CD4-positive, CD25-positive, alpha-beta regulatory T cell (primary cell): ENCODE measurements around the gene FAM234A. TPM values are rescaled to one million over a fixed set of nuclear protein-coding genes. Genes with fewer than 3 reads are reported as not detected.

Experiments
- ATAC-seq, 2 donors: fragments of 150-1000 bp; cut with Tn5 transposase; one replicate each; pipeline ENCODE4 v1.10.0; 2021; ENCODE audit warnings: low read depth in 2 of 2, moderate number of reproducible peaks in 2 of 2, moderate library complexity in 1 of 2
- DNase-seq, 3 donors: peaks; one replicate each; pipeline versions ENCODE4 v3.0.0 to v3.0.0-alpha.2; 2012 to 2022; ENCODE audit warnings: mixed read lengths in 1 of 3
- H3K27ac ChIP-seq: one replicate; pipeline ENCODE4 v1.7.0; 2013; ENCODE audit warnings: mild to moderate bottlenecking, low read length; ENCODE audit not compliant: insufficient read depth, poor library complexity, severe bottlenecking
- H3K27me3 ChIP-seq: one replicate; pipeline ENCODE4 v1.7.0; 2013; ENCODE audit warnings: low read length; ENCODE audit not compliant: control insufficient read depth, insufficient read depth
- H3K36me3 ChIP-seq: one replicate; pipeline ENCODE4 v1.7.0; 2013; ENCODE audit warnings: mild to moderate bottlenecking, low read length, moderate library complexity; ENCODE audit not compliant: control insufficient read depth, insufficient read depth
- H3K4me1 ChIP-seq: 2 replicates; pipeline ENCODE4 v1.7.0; 2013; ENCODE audit warnings: mild to moderate bottlenecking, low read length; ENCODE audit not compliant: insufficient read depth, control insufficient read depth, poor library complexity, severe bottlenecking
- H3K4me3 ChIP-seq: one replicate; pipeline ENCODE4 v1.7.0; 2013; ENCODE audit warnings: low read depth, mild to moderate bottlenecking, low read length, moderate library complexity
- H3K9me3 ChIP-seq, 2 experiments: 1 replicate in 1 of 2; 2 replicates in 1 of 2; pipeline ENCODE4 v1.7.0; 2013; ENCODE audit warnings: low read length in 2 of 2, mild to moderate bottlenecking in 1 of 2, moderate library complexity in 1 of 2; ENCODE audit not compliant: control insufficient read depth in 2 of 2
- H3K27ac Mint-ChIP-seq, 3 donors: one replicate each; pipeline ENCODE4 v1.8.0; 2020 to 2022; ENCODE audit warnings: mild to moderate bottlenecking in 3 of 3, mixed read lengths in 3 of 3, moderate library complexity in 2 of 3
- H3K27me3 Mint-ChIP-seq: one replicate; pipeline ENCODE4 v1.8.0; 2022; ENCODE audit warnings: mild to moderate bottlenecking, mixed read lengths
- H3K36me3 Mint-ChIP-seq: one replicate; pipeline ENCODE4 v1.8.0; 2020; ENCODE audit warnings: mixed read lengths
- H3K4me1 Mint-ChIP-seq, 4 donors: one replicate each; pipeline ENCODE4 v1.8.0; 2020 to 2022; ENCODE audit warnings: mixed read lengths in 4 of 4, mild to moderate bottlenecking in 1 of 4
- H3K4me3 Mint-ChIP-seq, 4 donors: one replicate each; pipeline ENCODE4 v1.8.0; 2020 to 2022; ENCODE audit warnings: mild to moderate bottlenecking in 4 of 4, mixed read lengths in 4 of 4, moderate library complexity in 3 of 4
- H3K9me3 Mint-ChIP-seq, 7 donors: one replicate each; pipeline ENCODE4 v1.8.0; 2020 to 2022; ENCODE audit warnings: mixed read lengths in 7 of 7, mild to moderate bottlenecking in 3 of 7, moderate library complexity in 2 of 7
- polyA plus RNA-seq, 4 donors: library from polyadenylated mRNA; unstranded; fragments of 300-500 nt; fragmentation: Illumina TruSeq; gene quantifications; one replicate each; pipeline ENCODE4 v1.2.3, GENCODE V29; 2021
- total RNA-seq: library from RNA; stranded (reverse); gene quantifications from one replicate; pipeline ENCODE4 v1.2.3, GENCODE V29; 2022

FAM234A gene
- total and polyA plus RNA-seq, 5 donors from 2014 or later: 15.3 to 26.5 (median 22.1) TPM

- no peak for ATAC-seq
- Mint-ChIP-seq H3K36me3 (peaks cover 25% of the 10 kb centered on the region), H3K27me3 (no peaks in the 10 kb centered on the region), H3K9me3 (no peaks in the 10 kb centered on the region), H3K27ac (peak overlapping the region in 1 of 3 donors; percentile 42), H3K4me1 (peaks cover 0 to 6% (median 4%) of the 10 kb centered on the region in 4 donors), H3K4me3 (no peak overlapping the region)
- H3K4me3 ChIP-seq: no peak overlapping the region
- H3K4me1 ChIP-seq: no peaks in the 10 kb centered on the region
- H3K27me3 ChIP-seq: no peaks in the 10 kb centered on the region
- H3K9me3 ChIP-seq: no peaks in the 10 kb centered on the region
- H3K27ac ChIP-seq: no peak overlapping the region
- DNase-seq: no peak
- peaks cover 7% of the 10 kb centered on the region for H3K36me3 ChIP-seq
Measured at GRCh38 chr16:260326-260725, 25.7 kb downstream of the FAM234A start.

- Histone ChIP-seq H3K4me1 (no peaks in the 10 kb centered on the region), H3K4me3 (no peak overlapping the region), H3K9me3 (no peaks in the 10 kb centered on the region), H3K27ac (no peak overlapping the region), H3K27me3 (no peaks in the 10 kb centered on the region), H3K36me3 (peaks cover 7% of the 10 kb centered on the region)
- Mint-ChIP-seq H3K27me3 (no peaks in the 10 kb centered on the region), H3K27ac (peak overlapping the region in 1 of 3 donors; percentile 71), H3K4me1 (peaks cover 0 to 5% (median under 1%) of the 10 kb centered on the region in 4 donors), H3K9me3 (no peaks in the 10 kb centered on the region), H3K36me3 (peaks cover 21% of the 10 kb centered on the region), H3K4me3 (no peak overlapping the region)
- ATAC-seq: no peak
- no peak for DNase-seq
Measured at GRCh38 chr16:261031-261691, 26.5 kb downstream of the FAM234A start.

- Mint-ChIP-seq H3K27me3 (no peaks in the 10 kb centered on the region), H3K36me3 (peaks cover 20% of the 10 kb centered on the region), H3K27ac (peak overlapping the region in 1 of 3 donors; percentile 48), H3K4me3 (no peak overlapping the region), H3K4me1 (peaks cover 0 to 6% (median 0%) of the 10 kb centered on the region in 4 donors), H3K9me3 (no peaks in the 10 kb centered on the region)
- ATAC-seq (no peak), DNase-seq (no peak)
- no peaks in the 10 kb centered on the region for H3K9me3 ChIP-seq
- H3K36me3 ChIP-seq: peaks cover 7% of the 10 kb centered on the region
- no peaks in the 10 kb centered on the region for H3K4me1 ChIP-seq
- H3K27ac ChIP-seq: no peak overlapping the region
- no peak overlapping the region for H3K4me3 ChIP-seq
- H3K27me3 ChIP-seq: no peaks in the 10 kb centered on the region
Measured at GRCh38 chr16:262121-262745, 27.6 kb downstream of the FAM234A start.

GRCh38 chr16:263182-263774, 28.7 kb downstream of the FAM234A start:
- H3K27me3 ChIP-seq: no peaks in the 10 kb centered on the region
- H3K27me3 Mint-ChIP-seq: no peaks in the 10 kb centered on the region
- H3K9me3 ChIP-seq: no peaks in the 10 kb centered on the region
- H3K36me3 ChIP-seq: peaks cover 7% of the 10 kb centered on the region
- ATAC-seq (no peak), DNase-seq (no peak)
- peaks cover 22% of the 10 kb centered on the region for H3K36me3 Mint-ChIP-seq
- H3K4me1 ChIP-seq: no peaks in the 10 kb centered on the region
- H3K4me1 Mint-ChIP-seq: peaks cover 0 to 7% (median 0%) of the 10 kb centered on the region in 4 donors
- H3K4me3 Mint-ChIP-seq: no peak overlapping the region
- no peak overlapping the region for H3K27ac Mint-ChIP-seq
- H3K27ac ChIP-seq: no peak overlapping the region
- no peaks in the 10 kb centered on the region for H3K9me3 Mint-ChIP-seq
- H3K4me3 ChIP-seq: no peak overlapping the region

- H3K27me3 ChIP-seq: no peaks in the 10 kb centered on the region
- Mint-ChIP-seq H3K4me1 (peaks cover 0 to 7% (median 0%) of the 10 kb centered on the region in 4 donors), H3K4me3 (no peak overlapping the region), H3K36me3 (peaks cover 22% of the 10 kb centered on the region), H3K27ac (no peak overlapping the region), H3K9me3 (no peaks in the 10 kb centered on the region), H3K27me3 (no peaks in the 10 kb centered on the region)
- ATAC-seq (no peak), DNase-seq (no peak)
- no peak overlapping the region for H3K4me3 ChIP-seq
- peaks cover 7% of the 10 kb centered on the region for H3K36me3 ChIP-seq
- no peak overlapping the region for H3K27ac ChIP-seq
- no peaks in the 10 kb centered on the region for H3K9me3 ChIP-seq
- H3K4me1 ChIP-seq: no peaks in the 10 kb centered on the region
Measured at GRCh38 chr16:263944-264343, 29.3 kb downstream of the FAM234A start.

GRCh38 chr16:264440-264951, 29.9 kb downstream of the FAM234A start:
- peaks cover 7% of the 10 kb centered on the region for H3K36me3 ChIP-seq
- no peaks in the 10 kb centered on the region for H3K27me3 Mint-ChIP-seq
- no peak overlapping the region for H3K4me3 Mint-ChIP-seq

GRCh38 chr16:265002-265529, 30.4 kb downstream of the FAM234A start:
- no peak for ATAC-seq
- Mint-ChIP-seq H3K4me1 (peaks cover 0 to 7% (median 0%) of the 10 kb centered on the region in 4 donors), H3K27me3 (no peaks in the 10 kb centered on the region)

More at GRCh38 chr16:264440-264951, 29.9 kb downstream of the FAM234A start:
- Mint-ChIP-seq H3K36me3 (peaks cover 19% of the 10 kb centered on the region), H3K27ac (no peak overlapping the region), H3K4me1 (peaks cover 0 to 7% (median 0%) of the 10 kb centered on the region in 4 donors), H3K9me3 (no peaks in the 10 kb centered on the region)
- no peak for ATAC-seq
- no peaks in the 10 kb centered on the region for H3K9me3 ChIP-seq
- no peak overlapping the region for H3K4me3 ChIP-seq
- DNase-seq: no peak
- no peak overlapping the region for H3K27ac ChIP-seq
- H3K4me1 ChIP-seq: no peaks in the 10 kb centered on the region
- no peaks in the 10 kb centered on the region for H3K27me3 ChIP-seq

More at GRCh38 chr16:265002-265529, 30.4 kb downstream of the FAM234A start:
- peaks cover 4% of the 10 kb centered on the region for H3K36me3 ChIP-seq
- no peak overlapping the region for H3K4me3 ChIP-seq
- H3K4me3 Mint-ChIP-seq: no peak overlapping the region
- no peaks in the 10 kb centered on the region for H3K9me3 ChIP-seq
- H3K4me1 ChIP-seq: no peaks in the 10 kb centered on the region
- no peaks in the 10 kb centered on the region for H3K27me3 ChIP-seq
- H3K27ac Mint-ChIP-seq: no peak overlapping the region
- peaks cover 18% of the 10 kb centered on the region for H3K36me3 Mint-ChIP-seq
- no peaks in the 10 kb centered on the region for H3K9me3 Mint-ChIP-seq
- DNase-seq: no peak
- no peak overlapping the region for H3K27ac ChIP-seq
